ENCODE results near the gene CCDC24. TPM values are rescaled to one million over a fixed set of nuclear protein-coding genes. Genes with fewer than 3 reads are reported as not detected.
A peak's percentile ranks its signal among the peaks of the same experiment; 100 is the strongest.

CCDC24 gene
- total and polyA plus RNA-seq, 7 experiments from 2014 or later = 0.40 to 2.9 (median 1.6) TPM; not detected in 1

GRCh38 chr1:44036409-44037139 is 45.2 kb downstream of the CCDC24 start:
- Histone ChIP-seq H3K4me3 (ENCODE audit: low read length) (no peak overlapping the region), H3K9me3 (ENCODE audit: control insufficient read depth in 2 of 3, low read length in 3 of 3) (no peaks in the 10 kb centered on the region), H3K27me3 (ENCODE audit: control insufficient read depth in 2 of 2, insufficient read depth in 2 of 2, low read length in 2 of 2) (no peaks in the 10 kb centered on the region), H3K27ac (ENCODE audit: low read depth, low read length) (no peak overlapping the region), H3K4me1 (ENCODE audit: control insufficient read depth in 2 of 2, insufficient read depth in 2 of 2, low read length in 2 of 2) (no peaks in the 10 kb centered on the region), H3K36me3 (ENCODE audit: control insufficient read depth in 2 of 3, insufficient read depth in 3 of 3, low read length in 3 of 3) (no peaks in the 10 kb centered on the region)
- Mint-ChIP-seq H3K27ac (peak overlapping the region in 1 of 9 donors; percentile 18), H3K9me3 (no peaks in the 10 kb centered on the region), H3K27me3 (peaks cover 0 to 12% (median 0%) of the 10 kb centered on the region in 5 donors), H3K4me1 (peaks cover 0 to 19% (median 0%) of the 10 kb centered on the region in 7 donors), H3K36me3 (no peaks in the 10 kb centered on the region), H3K4me3 (peak overlapping the region in 1 of 10 donors; percentile 1)
- intact Hi-C loops (cut with micrococcal nuclease) = loop anchor here (1.0 to 10.0 kb wide), 5 partner anchors 31 to 507 kb away; partner anchors contain the start of gene ERI3 (in 1 of the 2)
- ATAC-seq = peak; percentile 88
- POLR2A ChIA-PET = no interaction called here
- CTCF ChIA-PET = interaction anchor here (0.5 to 5.4 kb wide), 11 partner anchors 10 to 388 kb away, joined by 3 to 87 read pairs (median 4); no protein-coding TSS in a partner anchor
- DNase-seq = peak; percentile 32 to 71 (median 58)

- Mint-ChIP-seq H3K9me3 (no peaks in the 10 kb centered on the region), H3K27me3 (peaks cover 0 to 13% (median 0%) of the 10 kb centered on the region in 5 donors), H3K27ac (no peak overlapping the region), H3K4me1 (peaks cover 0 to 15% (median 0%) of the 10 kb centered on the region in 7 donors), H3K4me3 (no peak overlapping the region), H3K36me3 (no peaks in the 10 kb centered on the region)
- ChIA-PET POLR2A (no interaction called here), CTCF (interaction anchor here (0.8 to 5.4 kb wide), 9 partner anchors 10 to 274 kb away, joined by 3 to 87 read pairs (median 4); no protein-coding TSS in a partner anchor)
- Histone ChIP-seq H3K4me1 (ENCODE audit: control insufficient read depth in 2 of 2, insufficient read depth in 2 of 2, low read length in 2 of 2) (no peaks in the 10 kb centered on the region), H3K27me3 (ENCODE audit: control insufficient read depth in 2 of 2, insufficient read depth in 2 of 2, low read length in 2 of 2) (no peaks in the 10 kb centered on the region), H3K9me3 (ENCODE audit: control insufficient read depth in 2 of 3, low read length in 3 of 3) (no peaks in the 10 kb centered on the region), H3K36me3 (ENCODE audit: control insufficient read depth in 2 of 3, insufficient read depth in 3 of 3, low read length in 3 of 3) (no peaks in the 10 kb centered on the region), H3K27ac (ENCODE audit: low read depth, low read length) (no peak overlapping the region), H3K4me3 (ENCODE audit: low read length) (no peak overlapping the region)
- no peak for DNase-seq
- no peak for ATAC-seq
- intact Hi-C loops (cut with micrococcal nuclease) = loop anchor here (2.0 to 10.0 kb wide), 2 partner anchors 102 to 318 kb away; partner anchors contain the start of gene ERI3 (in 1 of the 2)
These were observed 45.8 kb downstream of the CCDC24 start for GRCh38 chr1:44037154-44037553.

DNA sequence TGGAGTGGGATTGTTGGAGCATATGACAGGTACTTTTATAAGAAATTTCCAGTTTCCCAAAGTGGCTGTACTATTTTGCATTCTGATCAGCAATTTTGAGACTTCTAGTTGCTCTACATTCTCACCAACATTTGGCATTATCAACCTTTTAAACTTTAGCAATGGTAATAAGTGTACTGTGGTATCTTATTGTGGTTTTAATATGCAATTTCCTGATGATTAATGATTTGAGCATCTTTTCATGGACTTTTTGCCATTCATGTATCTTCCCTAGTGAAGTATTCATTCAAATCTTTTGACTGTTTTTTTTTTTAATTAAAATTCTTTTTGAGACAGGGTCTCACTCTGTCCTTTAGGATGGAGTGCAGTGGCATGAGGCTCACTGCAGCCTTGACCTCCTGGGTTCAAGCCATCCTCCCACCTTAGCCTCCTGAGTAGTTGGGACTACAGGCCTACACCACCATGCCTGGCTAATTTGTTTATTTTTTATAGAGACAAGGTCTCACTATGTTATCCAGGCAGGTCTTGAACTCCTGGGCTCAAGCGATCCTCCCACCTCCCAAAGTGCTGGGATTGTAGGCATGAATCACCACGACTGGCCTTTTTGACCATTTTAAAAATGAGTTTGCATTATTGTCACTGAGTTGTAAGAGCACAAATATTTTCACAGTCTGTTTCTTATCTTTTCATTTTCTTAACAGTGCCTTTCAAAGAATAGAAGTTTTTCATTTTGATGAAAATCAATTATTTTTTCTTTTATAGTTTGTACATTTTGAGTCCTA is 47.7 kb downstream of the CCDC24 start:
- ATAC-seq = no peak
- no peaks in the 10 kb centered on the region for H3K27me3 ChIP-seq (ENCODE audit: control insufficient read depth in 2 of 2, insufficient read depth in 2 of 2, low read length in 2 of 2)
- H3K27ac ChIP-seq (ENCODE audit: low read depth, low read length) = no peak overlapping the region
- no peaks in the 10 kb centered on the region for H3K36me3 ChIP-seq (ENCODE audit: control insufficient read depth in 2 of 3, insufficient read depth in 3 of 3, low read length in 3 of 3)
- POLR2A ChIA-PET = no interaction called here
- Mint-ChIP-seq H3K9me3 (no peaks in the 10 kb centered on the region), H3K36me3 (no peaks in the 10 kb centered on the region), H3K4me3 (no peak overlapping the region), H3K27me3 (peaks cover 0 to 13% (median 2%) of the 10 kb centered on the region in 5 donors), H3K27ac (no peak overlapping the region), H3K4me1 (peaks cover 0 to 4% (median 0%) of the 10 kb centered on the region in 7 donors)
- H3K4me3 ChIP-seq (ENCODE audit: low read length) = no peak overlapping the region
- intact Hi-C loops (cut with micrococcal nuclease) = loop anchor here in 1 of 2 donors (10.0 kb wide), 1 partner anchor 316 kb away; the partner anchor contains the start of gene ERI3
- CTCF ChIA-PET = interaction anchor here (0.7 to 9.8 kb wide), 3 partner anchors 10 to 65 kb away, joined by 3 to 68 read pairs (median 4); no protein-coding TSS in a partner anchor
- no peak for DNase-seq
- no peaks in the 10 kb centered on the region for H3K9me3 ChIP-seq (ENCODE audit: control insufficient read depth in 2 of 3, low read length in 3 of 3)
- no peaks in the 10 kb centered on the region for H3K4me1 ChIP-seq (ENCODE audit: control insufficient read depth in 2 of 2, insufficient read depth in 2 of 2, low read length in 2 of 2)

DNA sequence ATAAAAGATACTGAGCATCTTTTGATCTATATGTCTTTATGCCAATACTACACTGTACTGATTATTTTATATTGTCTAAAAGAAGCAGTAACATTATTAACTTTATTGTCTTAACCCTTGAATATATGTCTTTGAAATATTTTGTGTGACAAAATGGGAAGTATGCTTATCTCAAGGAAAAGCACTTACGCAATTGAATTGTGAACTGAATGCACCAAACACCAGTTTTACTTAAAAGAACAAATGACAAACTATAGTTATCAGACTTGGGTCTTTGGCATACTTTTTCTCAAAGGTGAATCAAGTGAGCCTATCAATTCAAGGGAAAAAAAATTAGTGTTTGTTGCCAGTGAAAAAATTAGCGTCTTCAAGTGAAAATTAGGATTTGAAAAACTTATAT is 49.0 kb downstream of the CCDC24 start:
- no peak for DNase-seq
- Mint-ChIP-seq H3K4me1 (peaks cover 0 to 4% (median 0%) of the 10 kb centered on the region in 7 donors), H3K36me3 (no peaks in the 10 kb centered on the region), H3K27me3 (peaks cover 0 to 13% (median 4%) of the 10 kb centered on the region in 5 donors), H3K27ac (no peak overlapping the region), H3K9me3 (no peaks in the 10 kb centered on the region), H3K4me3 (no peak overlapping the region)
- CTCF ChIA-PET = interaction anchor here (9.8 kb wide), 1 partner anchor 35 kb away, joined by 68 read pairs; no protein-coding TSS in a partner anchor
- Histone ChIP-seq H3K27me3 (ENCODE audit: control insufficient read depth in 2 of 2, insufficient read depth in 2 of 2, low read length in 2 of 2) (no peaks in the 10 kb centered on the region), H3K4me1 (ENCODE audit: control insufficient read depth in 2 of 2, insufficient read depth in 2 of 2, low read length in 2 of 2) (no peaks in the 10 kb centered on the region), H3K36me3 (ENCODE audit: control insufficient read depth in 2 of 3, insufficient read depth in 3 of 3, low read length in 3 of 3) (no peaks in the 10 kb centered on the region), H3K9me3 (ENCODE audit: control insufficient read depth in 2 of 3, low read length in 3 of 3) (no peaks in the 10 kb centered on the region), H3K4me3 (ENCODE audit: low read length) (no peak overlapping the region), H3K27ac (ENCODE audit: low read depth, low read length) (no peak overlapping the region)
- POLR2A ChIA-PET = no interaction called here
- intact Hi-C loops (cut with micrococcal nuclease) = no loop called here
- no peak for ATAC-seq

- no peak overlapping the region for H3K4me3 ChIP-seq (ENCODE audit: low read length)
- H3K27ac ChIP-seq (ENCODE audit: low read depth, low read length) = no peak overlapping the region
- H3K36me3 ChIP-seq (ENCODE audit: control insufficient read depth in 2 of 3, insufficient read depth in 3 of 3, low read length in 3 of 3) = no peaks in the 10 kb centered on the region
- H3K9me3 ChIP-seq (ENCODE audit: control insufficient read depth in 2 of 3, low read length in 3 of 3) = no peaks in the 10 kb centered on the region
- no peaks in the 10 kb centered on the region for H3K4me1 ChIP-seq (ENCODE audit: control insufficient read depth in 2 of 2, insufficient read depth in 2 of 2, low read length in 2 of 2)
- no peak for ATAC-seq
- peaks cover 0 to 15% (median 4%) of the 10 kb centered on the region in 5 donors for H3K27me3 Mint-ChIP-seq
- CTCF ChIA-PET = interaction anchor here (0.9 to 9.8 kb wide), 2 partner anchors 19 to 35 kb away, joined by 4 to 68 read pairs; no protein-coding TSS in a partner anchor
- POLR2A ChIA-PET = no interaction called here
- no peaks in the 10 kb centered on the region for H3K9me3 Mint-ChIP-seq
- no peak for DNase-seq
- intact Hi-C loops (cut with micrococcal nuclease) = no loop called here
- H3K36me3 Mint-ChIP-seq = no peaks in the 10 kb centered on the region
- H3K27ac Mint-ChIP-seq = no peak overlapping the region
- peaks cover 0 to 4% (median 0%) of the 10 kb centered on the region in 7 donors for H3K4me1 Mint-ChIP-seq
- H3K27me3 ChIP-seq (ENCODE audit: control insufficient read depth in 2 of 2, insufficient read depth in 2 of 2, low read length in 2 of 2) = no peaks in the 10 kb centered on the region
- H3K4me3 Mint-ChIP-seq = no peak overlapping the region
These were observed 49.4 kb downstream of the CCDC24 start for GRCh38 chr1:44040846-44041245.

GRCh38 chr1:44043176-44044070 is 52.0 kb downstream of the CCDC24 start:
- no peak overlapping the region for H3K4me3 Mint-ChIP-seq
- no peaks in the 10 kb centered on the region for H3K9me3 Mint-ChIP-seq
- ATAC-seq (no peak), DNase-seq (no peak)
- Histone ChIP-seq H3K27ac (ENCODE audit: low read depth, low read length) (no peak overlapping the region), H3K4me1 (ENCODE audit: control insufficient read depth in 2 of 2, insufficient read depth in 2 of 2, low read length in 2 of 2) (no peaks in the 10 kb centered on the region), H3K27me3 (ENCODE audit: control insufficient read depth in 2 of 2, insufficient read depth in 2 of 2, low read length in 2 of 2) (no peaks in the 10 kb centered on the region), H3K9me3 (ENCODE audit: control insufficient read depth in 2 of 3, low read length in 3 of 3) (no peaks in the 10 kb centered on the region), H3K36me3 (ENCODE audit: control insufficient read depth in 2 of 3, insufficient read depth in 3 of 3, low read length in 3 of 3) (no peaks in the 10 kb centered on the region), H3K4me3 (ENCODE audit: low read length) (no peak overlapping the region)
- ChIA-PET POLR2A (interaction anchor here (0.6 to 1.2 kb wide), 2 partner anchors 13 to 422 kb away, joined by 3 read pairs; partner anchors contain the start of gene SLC6A9), CTCF (interaction anchor here (1.1 to 9.8 kb wide), 2 partner anchors 38 to 517 kb away, joined by 3 to 68 read pairs; no protein-coding TSS in a partner anchor)
- intact Hi-C loops (cut with micrococcal nuclease) = no loop called here
- H3K27me3 Mint-ChIP-seq = peaks cover 5 to 23% (median 12%) of the 10 kb centered on the region in 5 donors
- no peak overlapping the region for H3K27ac Mint-ChIP-seq
- peaks cover 0 to 14% (median 5%) of the 10 kb centered on the region in 7 donors for H3K4me1 Mint-ChIP-seq
- H3K36me3 Mint-ChIP-seq = no peaks in the 10 kb centered on the region

Data from naive thymus-derived CD4-positive, alpha-beta T cell (primary cell).